ENCODE measurements around the gene MYLK2.

Gene MYLK2

GRCh38 chr20:31856516-31856915, 37.4 kb downstream of the MYLK2 start:
- no peak for DNase-seq

- DNase-seq: no peak
These were observed 39.0 kb downstream of the MYLK2 start for GRCh38 chr20:31857861-31858759.

GRCh38 chr20:31858760-31859083, 39.6 kb downstream of the MYLK2 start:
- DNase-seq: no peak

GRCh38 chr20:31859266-31859997, 40.3 kb downstream of the MYLK2 start:
- no peak for DNase-seq

- DNase-seq: no peak
These were observed 40.8 kb downstream of the MYLK2 start for GRCh38 chr20:31859998-31860380.

- DNase-seq: no peak
These were observed 41.4 kb downstream of the MYLK2 start for GRCh38 chr20:31860390-31861134.

GRCh38 chr20:31861135-31861384, 41.9 kb downstream of the MYLK2 start:
- DNase-seq: no peak

- DNase-seq: peak; percentile 90
These were observed 42.4 kb downstream of the MYLK2 start for GRCh38 chr20:31861385-31862156.

- DNase-seq: no peak
These were observed 43.0 kb downstream of the MYLK2 start for GRCh38 chr20:31862157-31862470.

GRCh38 chr20:31862506-31862905, 43.4 kb downstream of the MYLK2 start:
- DNase-seq: no peak

- no peak for DNase-seq
These were observed 44.3 kb downstream of the MYLK2 start for GRCh38 chr20:31863296-31864085.

- no peak for DNase-seq
These were observed 45.6 kb downstream of the MYLK2 start for GRCh38 chr20:31864521-31865400.

GRCh38 chr20:31866221-31866620, 47.1 kb downstream of the MYLK2 start:
- no peak for DNase-seq

GRCh38 chr20:31868853-31869672, 49.9 kb downstream of the MYLK2 start:
- no peak for DNase-seq

- DNase-seq: no peak
These were observed 50.5 kb downstream of the MYLK2 start for GRCh38 chr20:31869673-31869941.

- DNase-seq: peak; percentile 81
These were observed 51.0 kb downstream of the MYLK2 start, which contains the start of the genes DUSP15 and TTLL9 for GRCh38 chr20:31869942-31870725. Gene DUSP15, minus strand, starts transcription at chr20:31870527. Its CDS starts 190 bp downstream, at chr20:31870337. Gene TTLL9, plus strand, starts transcription at chr20:31870634. Its CDS starts 493 bp downstream, at chr20:31871127.

- peak; percentile 72 for DNase-seq
These were observed 51.8 kb downstream of the MYLK2 start for GRCh38 chr20:31870726-31871617.

GRCh38 chr20:31871618-31871954, 52.4 kb downstream of the MYLK2 start:
- no peak for DNase-seq
